Measurements from ENCODE around the gene SDK1. TPM values are rescaled to one million over a fixed set of nuclear protein-coding genes. Genes with fewer than 3 reads are reported as not detected.

Gene SDK1
- total and polyA plus RNA-seq, 2 donors (not counting 3 experiments of a cell fraction or from before 2014, with no cell fraction given) = 1.6 to 3.9 TPM

DNA sequence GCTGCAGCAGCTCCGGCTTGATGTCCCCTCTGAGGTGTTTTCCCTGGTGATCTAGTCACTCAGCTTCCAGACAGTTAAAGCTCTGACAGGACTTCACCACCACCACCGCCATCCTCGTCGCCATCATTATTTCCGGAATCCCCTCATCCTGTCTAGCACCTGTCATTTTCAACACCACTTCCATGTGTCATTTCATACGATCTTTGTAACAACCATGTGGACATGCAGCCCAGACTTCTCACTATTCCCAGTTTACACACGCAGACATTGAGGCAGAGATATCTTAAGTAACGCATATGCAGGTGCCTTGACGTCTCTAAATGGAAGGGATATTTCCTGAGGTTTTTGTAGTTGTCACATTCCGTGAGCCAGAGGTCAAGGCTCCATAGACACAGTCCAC is 850.5 kb downstream of the SDK1 start:
- POLR2A ChIA-PET = no interaction called here
- no peak overlapping the region for H3K27ac ChIP-seq (ENCODE audit: insufficient read depth, low read depth, low read length)

GRCh38 chr7:4151926-4152549 is 851.0 kb downstream of the SDK1 start:
- H2AFZ ChIP-seq (ENCODE audit: low read depth, low read length) = no peak overlapping the region
- dilution Hi-C loops (cut with MboI; ENCODE audit: extremely low pct_ligation_motif_present, low sequenced_read_pairs) (no loop called here), intact Hi-C loops (cut with micrococcal nuclease) (no loop called here)
- H3K4me1 ChIP-seq (ENCODE audit: control insufficient read depth, extremely low read depth, insufficient read depth, low read length) = no peaks in the 10 kb centered on the region
- H3K9ac ChIP-seq (replicated peaks; ENCODE audit: extremely low read depth, insufficient read depth, low read length) = no peak overlapping the region
- H3K9me1 ChIP-seq (replicated peaks; ENCODE audit: control insufficient read depth, extremely low read depth, insufficient read depth, low read length) = no peaks in the 10 kb centered on the region
- no peaks in the 10 kb centered on the region for H4K20me1 ChIP-seq (replicated peaks; ENCODE audit: control insufficient read depth, extremely low read depth, insufficient read depth, low read length)
- DNase-seq (ENCODE audit: low read depth, low spot score) (no peak), FAIRE-seq (no peak)
- H3K4me2 ChIP-seq (ENCODE audit: insufficient read depth, low read length) = no peak overlapping the region
- no peak overlapping the region for H3K4me3 ChIP-seq (replicated peaks in 1 of 3; ENCODE audit: insufficient read depth in 1 of 3, low read depth in 1 of 3, low read length in 3 of 3)
- no peak for TF ChIP-seq MAX (IDR thresholded peaks at IDR 0.05; ENCODE audit: insufficient read depth, insufficient read length)
- TF ChIP-seq POLR2AphosphoS5 (IDR thresholded peaks at IDR 0.05; ENCODE audit: insufficient read depth, low read depth, low read length) = no peak
- TF ChIP-seq EZH2 (IDR thresholded peaks at IDR 0.05; ENCODE audit: borderline replicate concordance, low read depth, low read length, severe bottlenecking) = no peak
- no peak for TF ChIP-seq FOS (IDR thresholded peaks at IDR 0.05; ENCODE audit: borderline replicate concordance, insufficient read depth, low read length)
- TF ChIP-seq POLR2A (IDR thresholded peaks at IDR 0.05; ENCODE audit: low read depth, low read length) = no peak
- no peak for TF ChIP-seq JUN (IDR thresholded peaks at IDR 0.05; ENCODE audit: borderline replicate concordance, insufficient read depth, insufficient read length, low read depth)
- TF ChIP-seq CTCF (IDR thresholded peaks at IDR 0.05; ENCODE audit: extremely low read depth in 1 of 2, insufficient read depth in 1 of 2, low read depth in 1 of 2, low read length in 2 of 2) = no peak
- no peak for TF ChIP-seq MYC (IDR thresholded peaks at IDR 0.05; ENCODE audit: low read depth, low read length)
- no peak for TF ChIP-seq GATA2 (IDR thresholded peaks at IDR 0.05; ENCODE audit: insufficient read depth, insufficient read length, low read depth, low read length)
- POLR2A ChIA-PET = no interaction called here
- no peaks in the 10 kb centered on the region for H3K27me3 ChIP-seq (ENCODE audit: control insufficient read depth in 2 of 2, insufficient read depth in 2 of 2, low read length in 2 of 2)
- H3K9me3 ChIP-seq (replicated peaks; ENCODE audit: control insufficient read depth, insufficient read depth, low read length) = no peaks in the 10 kb centered on the region
- no peak overlapping the region for H3K27ac ChIP-seq (ENCODE audit: insufficient read depth, low read depth, low read length)
- BruUV-seq (replicated peaks) = no TSS peak
- H3K36me3 ChIP-seq (ENCODE audit: control insufficient read depth in 2 of 2, extremely low read depth in 1 of 2, insufficient read depth in 2 of 2, low read length in 2 of 2) = no peaks in the 10 kb centered on the region
- H3K79me2 ChIP-seq (ENCODE audit: control insufficient read depth, insufficient read depth, low read length) = no peaks in the 10 kb centered on the region
- CTCF ChIA-PET = no interaction called here

More for the DNA sequence above, 850.5 kb downstream of the SDK1 start:
- no TSS peak for BruUV-seq (replicated peaks)
- Histone ChIP-seq H3K27me3 (ENCODE audit: control insufficient read depth in 2 of 2, insufficient read depth in 2 of 2, low read length in 2 of 2) (no peaks in the 10 kb centered on the region), H2AFZ (ENCODE audit: low read depth, low read length) (no peak overlapping the region), H3K9ac (replicated peaks; ENCODE audit: extremely low read depth, insufficient read depth, low read length) (no peak overlapping the region), H4K20me1 (replicated peaks; ENCODE audit: control insufficient read depth, extremely low read depth, insufficient read depth, low read length) (no peaks in the 10 kb centered on the region), H3K9me3 (replicated peaks; ENCODE audit: control insufficient read depth, insufficient read depth, low read length) (no peaks in the 10 kb centered on the region), H3K9me1 (replicated peaks; ENCODE audit: control insufficient read depth, extremely low read depth, insufficient read depth, low read length) (no peaks in the 10 kb centered on the region), H3K4me1 (ENCODE audit: control insufficient read depth, extremely low read depth, insufficient read depth, low read length) (no peaks in the 10 kb centered on the region), H3K36me3 (ENCODE audit: control insufficient read depth in 2 of 2, extremely low read depth in 1 of 2, insufficient read depth in 2 of 2, low read length in 2 of 2) (no peaks in the 10 kb centered on the region), H3K4me2 (ENCODE audit: insufficient read depth, low read length) (no peak overlapping the region), H3K79me2 (ENCODE audit: control insufficient read depth, insufficient read depth, low read length) (no peaks in the 10 kb centered on the region), H3K4me3 (replicated peaks in 1 of 3; ENCODE audit: insufficient read depth in 1 of 3, low read depth in 1 of 3, low read length in 3 of 3) (no peak overlapping the region)
- no peak for FAIRE-seq
- intact Hi-C loops (cut with micrococcal nuclease) = no loop called here
- TF ChIP-seq FOS (IDR thresholded peaks at IDR 0.05; ENCODE audit: borderline replicate concordance, insufficient read depth, low read length) = no peak
- TF ChIP-seq MYC (IDR thresholded peaks at IDR 0.05; ENCODE audit: low read depth, low read length) = no peak
- dilution Hi-C loops (cut with MboI; ENCODE audit: extremely low pct_ligation_motif_present, low sequenced_read_pairs) = no loop called here
- CTCF ChIA-PET = no interaction called here
- no peak for DNase-seq (ENCODE audit: low read depth, low spot score)

All from endothelial cell of umbilical vein (primary cell).